GM10248 (cell line): ENCODE measurements around the gene PCDHB10.
"Not testable (repeated sequence)": the region's sequence is repeated elsewhere in the genome, so short reads cannot be mapped to it uniquely, and the experiment has no call there.

Experiments used
- CTCF ChIA-PET: fragments of 300-600 bp; sonication (Branson Sonifier 250); formaldehyde crosslinking; extraction: SDS; loops from one replicate; lab custom pipeline; 2021; ENCODE audit warnings: antibody characterized with exemption; lab: Yijun Ruan, JAX
- POLR2A ChIA-PET: fragments of 350-650 bp; sonication (Branson Sonifier 250); formaldehyde crosslinking; extraction: SDS; loops from one replicate; lab custom pipeline; 2020; ENCODE audit warnings: antibody characterized with exemption; lab: Yijun Ruan, JAX
- DNase-seq: peaks from one replicate; pipeline ENCODE4 v3.0.0; 2012; ENCODE audit errors: extremely low spot score
- CTCF ChIP-seq: IDR thresholded peaks from 2 replicates; pipeline ENCODE4 v1.5.1; 2012; ENCODE audit warnings: mild to moderate bottlenecking, low read depth; ENCODE audit errors: extremely low read depth, missing control alignments, control extremely low read depth

Gene PCDHB10

GRCh38 chr5:141172381-141173204 lies 19.6 kb upstream of the PCDHB10 start, which contains the start of gene PCDHB7:
PCDHB7 (plus strand) TSS chr5:141172644; CDS start chr5:141172836, 192 bp downstream.
- POLR2A ChIA-PET: no interaction called here
- DNase-seq: no peak
- CTCF ChIA-PET: no interaction called here
- TF ChIP-seq CTCF: peak; percentile 12

GRCh38 chr5:141174291-141175104 lies 17.7 kb upstream of the PCDHB10 start:
- DNase-seq, CTCF ChIA-PET, POLR2A ChIA-PET: not testable (repeated sequence)

- ChIA-PET POLR2A (no interaction called here), CTCF (no interaction called here)
- TF ChIP-seq CTCF: no peak
Measured at GRCh38 chr5:141175933-141176332, 16.2 kb upstream of the PCDHB10 start.

GRCh38 chr5:141177577-141178191 lies 14.5 kb upstream of the PCDHB10 start, which contains the start of gene PCDHB8:
PCDHB8 (plus strand) TSS chr5:141177790; CDS start chr5:141178035, 245 bp downstream.
- CTCF ChIA-PET: not testable (repeated sequence)

More at GRCh38 chr5:141175933-141176332, 16.2 kb upstream of the PCDHB10 start:
- DNase-seq: no peak

GRCh38 chr5:141179371-141179770 lies 12.8 kb upstream of the PCDHB10 start:
- POLR2A ChIA-PET: not testable (repeated sequence)

More at GRCh38 chr5:141177577-141178191, 14.5 kb upstream of the PCDHB10 start, which contains the start of gene PCDHB8:
- DNase-seq, POLR2A ChIA-PET: not testable (repeated sequence)

GRCh38 chr5:141179876-141180275 lies 12.3 kb upstream of the PCDHB10 start:
- DNase-seq, POLR2A ChIA-PET, CTCF ChIA-PET: not testable (repeated sequence)

More at GRCh38 chr5:141179371-141179770, 12.8 kb upstream of the PCDHB10 start:
- DNase-seq, CTCF ChIA-PET: not testable (repeated sequence)

- no peak for DNase-seq
- TF ChIP-seq CTCF: no peak
- ChIA-PET CTCF (no interaction called here), POLR2A (no interaction called here)
Measured at GRCh38 chr5:141180313-141180712, 11.8 kb upstream of the PCDHB10 start.

- no peak for DNase-seq
- TF ChIP-seq CTCF: no peak
- ChIA-PET CTCF (interaction anchor here (0.8 to 1.3 kb wide), 2 partner anchors 10 to 12 kb away, joined by 3 to 5 read pairs; partner anchors contain the start of gene PCDHB10), POLR2A (interaction anchor here (0.6 kb wide), 1 partner anchor 166 kb away, joined by 4 read pairs; no protein-coding TSS in a partner anchor)
Measured at GRCh38 chr5:141182248-141182647, 9.9 kb upstream of the PCDHB10 start, which contains the start of gene PCDHB16. PCDHB16 (plus strand) TSS chr5:141182387; CDS start chr5:141182560, 173 bp downstream.

- DNase-seq, POLR2A ChIA-PET, CTCF ChIA-PET: not testable (repeated sequence)
Measured at GRCh38 chr5:141184117-141184855, 7.9 kb upstream of the PCDHB10 start.
